B cell (primary cell): ENCODE measurements around the gene ZCCHC4. TPM values are rescaled to one million over a fixed set of nuclear protein-coding genes. Genes with fewer than 3 reads are reported as not detected.

Experiments used
- ATAC-seq: fragments of 200-7000 bp; cut with Tn5 transposase; one replicate; pipeline ENCODE4 v1.10.0; 2021; ENCODE audit warnings: low read depth, mild to moderate bottlenecking, moderate number of reproducible peaks, moderate library complexity
- CTCF ChIA-PET: fragments of 350-600 bp; sonication (Branson Sonifier 250); formaldehyde crosslinking; loops from one replicate; lab custom pipeline; 2021; ENCODE audit warnings: antibody characterized with exemption, inconsistent platforms; lab: Charles Lee
- POLR2A ChIA-PET: fragments of 350-600 bp; sonication (Branson Sonifier 250); formaldehyde crosslinking; loops from one replicate; lab custom pipeline; 2021; ENCODE audit warnings: antibody characterized with exemption; lab: Charles Lee
- DNase-seq: peaks from one replicate; pipeline ENCODE4 v3.0.0; 2013
- H2AFZ ChIP-seq: 2 replicates; pipeline ENCODE4 v1.6.1; 2012; ENCODE audit warnings: mild to moderate bottlenecking, low read depth, low read length; ENCODE audit not compliant: insufficient read depth, poor library complexity, severe bottlenecking
- H3K27ac ChIP-seq, 2 donors: 1 replicate in 1 of 2; 2 replicates in 1 of 2; pipeline ENCODE4 v1.5.1; 2012 to 2013; ENCODE audit warnings: low read length in 2 of 2, mild to moderate bottlenecking in 2 of 2, moderate library complexity in 1 of 2
- H3K27me3 ChIP-seq, 4 experiments: fragments of 200-600 bp in 1 of 4; sonication (generic) in 1 of 4; replicated peaks in 1 of 4; 1 replicate in 2 of 4; 2 replicates in 2 of 4; pipeline versions ENCODE4 v1.6.1 to v1.7.0; 2013 to 2016; ENCODE audit warnings: low read length in 3 of 4, mild to moderate bottlenecking in 2 of 4, mixed read lengths in 1 of 4, moderate library complexity in 1 of 4; ENCODE audit not compliant: insufficient read depth in 4 of 4, control insufficient read depth in 3 of 4; ENCODE audit errors: control extremely low read depth in 1 of 4
- H3K36me3 ChIP-seq, 2 experiments: replicated peaks in 1 of 2; 1 replicate in 1 of 2; 2 replicates in 1 of 2; pipeline versions ENCODE4 v1.6.1 to v1.7.1; 2013; ENCODE audit warnings: low read length in 1 of 2; ENCODE audit not compliant: insufficient read depth in 2 of 2, control insufficient read depth in 1 of 2; ENCODE audit errors: control extremely low read depth in 1 of 2, extremely low read depth in 1 of 2
- H3K4me1 ChIP-seq, 2 donors: fragments of 200-600 bp in 1 of 2; sonication (generic) in 1 of 2; 1 replicate in 1 of 2; 2 replicates in 1 of 2; pipeline versions ENCODE4 v1.5.1 to v1.6.1; 2013 to 2017; ENCODE audit warnings: low read length in 2 of 2; ENCODE audit not compliant: control insufficient read depth in 2 of 2, insufficient read depth in 2 of 2
- H3K4me2 ChIP-seq: replicated peaks from 2 replicates; pipeline ENCODE3; 2012; ENCODE audit warnings: mild to moderate bottlenecking, low read depth, low read length; ENCODE audit not compliant: poor library complexity, severe bottlenecking
- H3K4me3 ChIP-seq, 5 experiments: fragments of 200-600 bp in 1 of 5; sonication (generic) in 1 of 5; 1 replicate in 3 of 5; 2 replicates in 2 of 5; pipeline versions ENCODE4 v1.5.1 to v1.7.0; 2011 to 2016; ENCODE audit warnings: low read length in 4 of 5, mild to moderate bottlenecking in 4 of 5, low read depth in 2 of 5, control low read depth in 1 of 5, moderate library complexity in 1 of 5; ENCODE audit not compliant: insufficient read depth in 1 of 5; ENCODE audit errors: control extremely low read depth in 1 of 5, extremely low read depth in 1 of 5
- H3K79me2 ChIP-seq: fragments of 200-600 bp; sonication (generic); one replicate; pipeline ENCODE4 v1.6.0; 2016; ENCODE audit warnings: low read length; ENCODE audit not compliant: control insufficient read depth, insufficient read depth
- H3K9ac ChIP-seq: fragments of 200-600 bp; sonication (generic); 2 replicates; pipeline ENCODE4 v1.6.1; 2017; ENCODE audit warnings: mild to moderate bottlenecking, low read length, moderate library complexity
- H3K9me3 ChIP-seq, 3 donors: one replicate each; pipeline versions ENCODE4 v1.6.1 to v1.7.1; 2013; ENCODE audit warnings: low read length in 2 of 3; ENCODE audit not compliant: control insufficient read depth in 2 of 3, insufficient read depth in 1 of 3; ENCODE audit errors: control extremely low read depth in 1 of 3
- H4K20me1 ChIP-seq: 2 replicates; pipeline ENCODE4 v1.6.0; 2012; ENCODE audit warnings: mild to moderate bottlenecking, low read length; ENCODE audit not compliant: insufficient read depth, control insufficient read depth, poor library complexity, severe bottlenecking
- H3K27ac Mint-ChIP-seq: one replicate; pipeline ENCODE4 v1.8.0; 2021; ENCODE audit warnings: mixed read lengths
- H3K27me3 Mint-ChIP-seq: one replicate; pipeline ENCODE4 v1.8.0; 2021; ENCODE audit warnings: mixed read lengths
- H3K4me1 Mint-ChIP-seq: one replicate; pipeline ENCODE4 v1.8.0; 2021; ENCODE audit warnings: mixed read lengths
- H3K4me3 Mint-ChIP-seq: one replicate; pipeline ENCODE4 v1.8.0; 2021; ENCODE audit warnings: mixed read lengths
- H3K9me3 Mint-ChIP-seq: one replicate; pipeline ENCODE4 v1.8.0; 2022; ENCODE audit warnings: mixed read lengths; ENCODE audit not compliant: insufficient read depth
- CTCF ChIP-seq: fragments of 200-600 bp; IDR thresholded peaks from one replicate; pipeline ENCODE4 v1.8.0; 2022; ENCODE audit warnings: antibody characterized with exemption, mild to moderate bottlenecking
- EZH2 ChIP-seq: IDR thresholded peaks from 2 replicates; pipeline ENCODE4 v1.6.1; 2012; ENCODE audit warnings: borderline replicate concordance, low read depth, mild to moderate bottlenecking, moderate library complexity, low read length; ENCODE audit not compliant: insufficient read depth, poor library complexity, severe bottlenecking
- WGBS: methylation state at CpG from one replicate; pipeline ENCODE4 v1.1.5; 2013; ENCODE audit warnings: missing lambda C conversion rate; ENCODE audit not compliant: insufficient coverage; 5-methylcytosine and 5-hydroxymethylcytosine counted together
- intact Hi-C: fragments of 100-400 bp; cut with micrococcal nuclease; formaldehyde crosslinking; loops from one replicate; pipeline ENCODE4 v1.10.0; 2022
- polyA plus RNA-seq: library from polyadenylated mRNA; depleted of rRNA; stranded (reverse); fragments of >200 nt; gene quantifications from 2 replicates; pipeline ENCODE4 v1.2.3, GENCODE V29; 2012
- total RNA-seq, 2 donors: library from RNA; stranded (reverse); fragments of 120-200 nt in 1 of 2; gene quantifications; 1 replicate in 1 of 2; 2 replicates in 1 of 2; pipeline versions ENCODE4 v1.2.3 to v1.2.4, GENCODE V29; 2013 to 2022

The ZCCHC4 gene
- total and polyA plus RNA-seq, 2 donors (not counting 1 experiment from before 2014, with no cell fraction given): 6.5 to 22.4 TPM

DNA sequence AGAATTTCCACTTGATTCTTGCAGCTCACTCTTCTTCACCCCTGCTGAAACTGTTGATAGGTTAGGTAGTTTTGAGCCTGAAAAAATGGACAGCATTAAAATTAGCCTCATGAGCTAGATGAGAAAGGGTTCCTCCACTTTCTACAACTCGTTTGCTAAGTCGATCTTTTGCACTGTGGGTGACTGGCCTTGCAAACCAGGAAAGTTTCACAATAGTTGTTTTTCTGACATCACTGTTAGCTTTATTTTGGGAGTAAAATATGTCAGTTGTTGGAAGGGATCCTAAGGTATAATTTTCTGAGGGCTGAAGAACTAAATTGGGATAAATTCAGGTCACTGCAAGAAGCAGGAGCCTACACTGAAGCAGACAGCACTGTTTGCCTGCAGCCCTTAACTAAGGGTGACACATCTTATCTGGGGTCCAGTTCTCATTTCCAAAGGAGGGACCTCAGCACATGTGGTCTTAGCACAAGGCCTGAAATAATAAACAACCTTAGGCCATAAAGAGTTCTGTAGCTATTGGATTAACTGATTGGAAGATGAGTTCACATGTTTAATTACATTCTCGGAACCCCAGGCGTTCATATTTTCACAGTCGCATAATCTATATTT lies 93.6 kb downstream of the ZCCHC4 start:
- H3K79me2 ChIP-seq: no peaks in the 10 kb centered on the region
- WGBS: 100% methylated on average over 2 of the region's 5 CpGs
- H3K9ac ChIP-seq: no peak overlapping the region
- peaks cover 23 to 64% of the 10 kb centered on the region in 2 experiments for H3K36me3 ChIP-seq
- ChIA-PET POLR2A (no interaction called here), CTCF (no interaction called here)
- intact Hi-C loops: no loop called here
- no peaks in the 10 kb centered on the region for H3K9me3 ChIP-seq
- no peak for ATAC-seq
- no peaks in the 10 kb centered on the region for H3K27me3 Mint-ChIP-seq
- no peaks in the 10 kb centered on the region for H3K9me3 Mint-ChIP-seq
- H4K20me1 ChIP-seq: no peaks in the 10 kb centered on the region
- TF ChIP-seq CTCF: no peak
- TF ChIP-seq EZH2: no peak
- no peak overlapping the region for H3K27ac ChIP-seq
- H3K4me3 Mint-ChIP-seq: no peak overlapping the region
- no peaks in the 10 kb centered on the region for H3K4me1 Mint-ChIP-seq
- H3K4me1 ChIP-seq: no peaks in the 10 kb centered on the region
- H3K4me3 ChIP-seq: no peak overlapping the region
- H3K4me2 ChIP-seq: no peak overlapping the region
- H2AFZ ChIP-seq: no peak overlapping the region
- no peak for DNase-seq
- H3K27ac Mint-ChIP-seq: no peak overlapping the region
- no peaks in the 10 kb centered on the region for H3K27me3 ChIP-seq

DNA sequence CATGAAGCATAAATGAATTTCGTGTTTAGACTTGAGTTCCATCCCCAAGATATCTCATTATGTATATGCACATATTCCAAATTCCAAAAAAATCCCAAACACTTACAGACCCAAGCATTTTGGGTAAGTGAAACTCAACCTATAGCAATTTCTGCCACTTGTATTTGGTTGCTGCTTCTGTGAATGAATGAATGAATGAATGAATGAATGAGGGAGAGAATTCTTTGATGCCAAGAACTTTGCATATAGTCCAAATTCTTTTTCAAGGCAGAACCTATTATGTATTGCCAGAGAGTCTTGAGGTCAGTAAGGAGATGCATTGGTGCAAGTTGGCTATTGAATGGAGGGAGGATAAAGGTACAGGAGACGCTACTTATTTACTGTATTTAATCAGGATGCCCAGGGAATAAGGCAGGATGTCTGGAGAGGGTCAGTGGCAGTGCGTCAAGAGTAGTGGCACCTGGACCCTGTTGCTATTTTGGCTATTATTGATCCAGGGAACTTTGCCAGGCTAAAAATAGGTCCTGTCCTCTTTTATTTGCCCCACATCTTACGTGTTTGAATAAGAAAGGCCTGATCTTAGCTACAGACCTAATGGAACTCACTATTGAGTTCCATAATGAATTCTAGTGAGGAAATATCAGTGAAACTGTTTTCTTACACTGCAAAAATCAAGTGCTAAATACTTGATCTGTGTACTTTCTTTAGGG lies 98.4 kb downstream of the ZCCHC4 start:
- Histone ChIP-seq H3K4me1 (no peaks in the 10 kb centered on the region), H4K20me1 (no peaks in the 10 kb centered on the region), H3K4me2 (no peak overlapping the region), H3K4me3 (no peak overlapping the region), H3K27me3 (no peaks in the 10 kb centered on the region), H2AFZ (no peak overlapping the region), H3K79me2 (no peaks in the 10 kb centered on the region), H3K9ac (no peak overlapping the region), H3K9me3 (no peaks in the 10 kb centered on the region), H3K36me3 (peaks cover 25 to 72% of the 10 kb centered on the region in 2 experiments), H3K27ac (no peak overlapping the region)
- no peak for ATAC-seq
- H3K27ac Mint-ChIP-seq: no peak overlapping the region
- H3K4me3 Mint-ChIP-seq: no peak overlapping the region
- WGBS: 93% methylated on average over 2 of the region's 4 CpGs
- TF ChIP-seq EZH2 (no peak), CTCF (no peak)
- H3K4me1 Mint-ChIP-seq: no peaks in the 10 kb centered on the region
- ChIA-PET CTCF (no interaction called here), POLR2A (no interaction called here)
- intact Hi-C loops: no loop called here
- H3K9me3 Mint-ChIP-seq: no peaks in the 10 kb centered on the region
- no peaks in the 10 kb centered on the region for H3K27me3 Mint-ChIP-seq
- no peak for DNase-seq
